Omental fat pad (tissue), 4 donors: ENCODE data around the gene HECTD2. TPM values are rescaled to one million over a fixed set of nuclear protein-coding genes. Genes with fewer than 3 reads are reported as not detected.
"Not testable (repeated sequence)": the region's sequence is repeated elsewhere in the genome, so short reads cannot be mapped to it uniquely, and the experiment has no call there.

Experiments
- ATAC-seq: fragments of 150-250 bp; one replicate; pipeline ENCODE4 v1.9.1; 2016; ENCODE audit warnings: mild to moderate bottlenecking, moderate library complexity; ENCODE audit not compliant: low FRiP score
- DNase-seq: peaks from one replicate; pipeline ENCODE4 v3.0.0-alpha.2; 2019; ENCODE audit warnings: low spot score
- CTCF ChIP-seq, 3 donors: fragments of 450-650 bp; IDR thresholded peaks; one replicate each; pipeline ENCODE4 v1.5.1; 2016 to 2017; ENCODE audit warnings: antibody characterized with exemption in 3 of 3, mild to moderate bottlenecking in 3 of 3, moderate library complexity in 2 of 3
- total RNA-seq, 4 donors: library from RNA; depleted of rRNA; stranded (reverse); fragments of >200 nt; gene quantifications; one replicate each; pipeline ENCODE4 v1.1.0, GENCODE V29; 2016

Gene HECTD2
- total RNA-seq, result 10 to 100 TPM; 10.5 to 18.0 (median 16.8) TPM

GRCh38 chr10:91409869-91410637 lies at the start of gene HECTD2:
HECTD2 (plus strand) TSS chr10:91410344; CDS start chr10:91410439, 95 bp downstream.
- DNase-seq (peak; percentile 33), ATAC-seq (peak; percentile 87)

GRCh38 chr10:91360461-91360860 lies 49.7 kb upstream of the HECTD2 start:
- ATAC-seq (no peak), DNase-seq (no peak)
- TF ChIP-seq CTCF (IDR thresholded peaks at IDR 0.05), result no peak

More at GRCh38 chr10:91409869-91410637, at the start of gene HECTD2:
- no peak for TF ChIP-seq CTCF (IDR thresholded peaks at IDR 0.05)

- ATAC-seq, DNase-seq: not testable (repeated sequence)
Observed at GRCh38 chr10:91365519-91365918, 44.6 kb upstream of the HECTD2 start.

GRCh38 chr10:91366704-91367103 lies 43.4 kb upstream of the HECTD2 start:
- no peak for TF ChIP-seq CTCF (IDR thresholded peaks at IDR 0.05)
- ATAC-seq (no peak), DNase-seq (no peak)

GRCh38 chr10:91367127-91367531 lies 43.0 kb upstream of the HECTD2 start:
- DNase-seq (no peak), ATAC-seq (no peak)
- no peak for TF ChIP-seq CTCF (IDR thresholded peaks at IDR 0.05)

GRCh38 chr10:91367558-91367957 lies 42.6 kb upstream of the HECTD2 start:
- ATAC-seq (no peak), DNase-seq (no peak)
- TF ChIP-seq CTCF (IDR thresholded peaks at IDR 0.05), result no peak

GRCh38 chr10:91369978-91370589 lies 40.1 kb upstream of the HECTD2 start:
- not testable (repeated sequence) for DNase-seq, ATAC-seq

- DNase-seq, result no peak
- ATAC-seq, result no peak
- no peak for TF ChIP-seq CTCF (IDR thresholded peaks at IDR 0.05)
Observed at GRCh38 chr10:91374052-91374451, 36.1 kb upstream of the HECTD2 start.
